Measurements from ENCODE around the gene XRCC5. TPM values are rescaled to one million over a fixed set of nuclear protein-coding genes. Genes with fewer than 3 reads are reported as not detected.

XRCC5 gene
- total RNA-seq, 1 experiment from 2014 or later = 618 TPM

DNA sequence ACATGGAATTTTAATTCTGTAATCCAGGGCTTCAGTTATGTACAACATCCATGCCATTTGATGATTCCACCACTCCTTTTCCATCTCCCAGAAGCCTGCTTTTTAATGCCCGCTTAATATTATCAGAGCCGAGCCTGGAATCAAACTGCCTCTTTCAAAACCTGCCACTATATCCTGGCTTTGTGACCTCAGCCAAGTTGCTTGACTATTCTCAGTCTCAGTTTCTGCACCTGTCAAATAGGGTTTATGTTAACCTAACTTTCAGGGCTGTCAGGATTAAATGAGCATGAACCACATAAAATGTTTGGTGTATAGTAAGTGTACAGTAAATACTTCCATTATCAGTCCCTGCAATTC, 108.7 kb downstream of the XRCC5 start:
- Histone ChIP-seq H3K4ac (ENCODE audit: low read depth, low read length) (no peak overlapping the region), H2AFZ (ENCODE audit: low read length) (no peak overlapping the region), H2BK15ac (ENCODE audit: low read depth, low read length) (no peak overlapping the region), H2BK20ac (ENCODE audit: low read depth, low read length, poor library complexity, severe bottlenecking) (no peak overlapping the region), H3K27ac (ENCODE audit: insufficient read length, low read depth, low read length) (no peak overlapping the region), H3K23me2 (ENCODE audit: insufficient read length, low read depth, low read length, poor library complexity, severe bottlenecking) (no peaks in the 10 kb centered on the region), H3K27me3 (ENCODE audit: insufficient read depth, low read length) (no peaks in the 10 kb centered on the region), H2BK5ac (ENCODE audit: insufficient read length, low read length) (no peak overlapping the region), H3K18ac (ENCODE audit: insufficient read length, low read depth, low read length) (no peak overlapping the region), H3T11ph (ENCODE audit: low read length) (no peak overlapping the region), H4K5ac (ENCODE audit: insufficient read length, low read depth, low read length) (no peak overlapping the region), H4K20me1 (ENCODE audit: control insufficient read depth, insufficient read depth, insufficient read length) (no peaks in the 10 kb centered on the region), H3K23ac (ENCODE audit: insufficient read length, low read depth, low read length) (no peak overlapping the region), H3K79me2 (ENCODE audit: insufficient read depth, low read length) (no peaks in the 10 kb centered on the region), H4K8ac (replicated peaks; ENCODE audit: insufficient read length, low read depth, low read length) (no peak overlapping the region), H3K9ac (ENCODE audit: extremely low read depth, insufficient read length, low read length) (no peak overlapping the region), H3K4me2 (ENCODE audit: insufficient read depth, insufficient read length, low read length) (no peak overlapping the region), H2BK120ac (ENCODE audit: low read depth, low read length, poor library complexity, severe bottlenecking) (no peak overlapping the region), H3K79me1 (ENCODE audit: insufficient read depth, low read depth, low read length, poor library complexity, severe bottlenecking) (no peaks in the 10 kb centered on the region), H3K4me1 (ENCODE audit: insufficient read depth, low read length) (no peaks in the 10 kb centered on the region), H3K9me3 (ENCODE audit: control insufficient read depth, low read depth, low read length) (no peaks in the 10 kb centered on the region), H2AK5ac (ENCODE audit: insufficient read length, low read length) (no peak overlapping the region), H3K56ac (ENCODE audit: insufficient read length, low read depth, low read length) (no peak overlapping the region), H4K91ac (ENCODE audit: insufficient read length, low read depth, low read length) (no peak overlapping the region), H3K14ac (ENCODE audit: insufficient read depth, low read length) (no peak overlapping the region), H2BK12ac (ENCODE audit: insufficient read length, low read depth, low read length) (no peak overlapping the region)
- H3K36me3 Mint-ChIP-seq (ENCODE audit: insufficient read depth in 1 of 3, low read depth in 3 of 3) = no peaks in the 10 kb centered on the region
- H3K9me3 Mint-ChIP-seq = no peaks in the 10 kb centered on the region
- peak overlapping the region in 1 of 3 experiments; percentile 41; a peak in 1 of 7 replicates for H3K27ac Mint-ChIP-seq
- H3K27me3 Mint-ChIP-seq (ENCODE audit: low read depth) = no peaks in the 10 kb centered on the region
- TF ChIP-seq CTCF (conservative IDR thresholded peaks at IDR 0.05) = no peak
- no peak overlapping the region for H3K4me3 Mint-ChIP-seq
- no CpG with 5 or more reads among the region's 2 CpGs for WGBS (ENCODE audit: extremely low coverage, insufficient read length, low lambda C conversion rate)
- no peak for DNase-seq
- no peaks in the 10 kb centered on the region; a peak in 1 of 4 replicates for H3K4me1 Mint-ChIP-seq
